SK-N-SH treated with all-trans-retinoic acid at 6 μM for 48 hours (cell line): Measurements from ENCODE around the gene ETV1.

ENCODE experiments used
- ATAC-seq: fragments of 200-7000 bp; cut with Tn5 transposase; 3 replicates; pipeline ENCODE4 v1.9.1; 2020; ENCODE audit warnings: mild to moderate bottlenecking, moderate library complexity
- ARNTL ChIP-seq: fragments of 450-650 bp; formaldehyde crosslinking; IDR thresholded peaks from 2 replicates; pipeline ENCODE4 v1.5.0; 2020; ENCODE audit warnings: low read depth, mild to moderate bottlenecking, moderate library complexity, borderline replicate concordance
- BACH2 ChIP-seq: fragments of 250-450 bp; sonication (Bioruptor Pico); IDR thresholded peaks from 2 replicates; pipeline ENCODE4 v1.9.0; 2021; ENCODE audit warnings: mild to moderate bottlenecking, borderline replicate concordance
- CREB5 ChIP-seq: fragments of 250-450 bp; sonication (Bioruptor Pico); IDR thresholded peaks from 2 replicates; pipeline ENCODE4 v1.5.1; 2020; ENCODE audit warnings: low read depth, mild to moderate bottlenecking, moderate library complexity
- CSDC2 ChIP-seq: fragments of 250-450 bp; sonication (Bioruptor Pico); IDR thresholded peaks from 2 replicates; pipeline ENCODE4 v1.5.0; 2020; ENCODE audit warnings: mild to moderate bottlenecking, moderate library complexity
- CSRNP3 ChIP-seq: fragments of 250-450 bp; sonication (Bioruptor Pico); IDR thresholded peaks from 2 replicates; pipeline ENCODE4 v1.5.1; 2021; ENCODE audit warnings: mild to moderate bottlenecking, moderate library complexity
- GLIS3 ChIP-seq: fragments of 250-450 bp; sonication (Bioruptor Pico); IDR thresholded peaks from 2 replicates; pipeline ENCODE4 v1.5.0; 2020; ENCODE audit warnings: mild to moderate bottlenecking, moderate library complexity
- ISL1 ChIP-seq: fragments of 250-450 bp; sonication (Bioruptor Pico); IDR thresholded peaks from 2 replicates; pipeline ENCODE4 v2.1.2; 2022; ENCODE audit warnings: mild to moderate bottlenecking, moderate library complexity
- OSR1 ChIP-seq: fragments of 250-450 bp; sonication (Bioruptor Pico); IDR thresholded peaks from 2 replicates; pipeline ENCODE4 v1.8.0; 2022; ENCODE audit warnings: moderate library complexity, mild to moderate bottlenecking, inconsistent platforms
- PATZ1 ChIP-seq: fragments of 250-450 bp; sonication (Bioruptor Pico); IDR thresholded peaks from 2 replicates; pipeline ENCODE4 v1.8.0; 2020; ENCODE audit warnings: mild to moderate bottlenecking, moderate library complexity, borderline replicate concordance
- PPARA ChIP-seq: fragments of 250-450 bp; sonication (Bioruptor Pico); IDR thresholded peaks from 2 replicates; pipeline ENCODE4 v1.5.0; 2020; ENCODE audit warnings: mild to moderate bottlenecking, borderline replicate concordance
- RARB ChIP-seq: fragments of 250-450 bp; sonication (Bioruptor Pico); IDR thresholded peaks from 2 replicates; pipeline ENCODE4 v1.8.0; 2021; ENCODE audit warnings: mild to moderate bottlenecking, moderate library complexity
- SNAI2 ChIP-seq: fragments of 250-450 bp; sonication (Bioruptor Pico); IDR thresholded peaks from 2 replicates; pipeline ENCODE4 v1.5.0; 2020; ENCODE audit warnings: mild to moderate bottlenecking, moderate library complexity
- TOX ChIP-seq: fragments of 250-450 bp; sonication (Bioruptor Pico); IDR thresholded peaks from 2 replicates; pipeline ENCODE4 v1.8.0; 2021; ENCODE audit warnings: mild to moderate bottlenecking, moderate library complexity, borderline replicate concordance
- ZC3H10 ChIP-seq: fragments of 250-450 bp; sonication (Bioruptor Pico); IDR thresholded peaks from 2 replicates; pipeline ENCODE4 v1.5.1; 2021; ENCODE audit warnings: mild to moderate bottlenecking, moderate library complexity
- ZFP3 ChIP-seq: fragments of 250-450 bp; sonication (Bioruptor Pico); IDR thresholded peaks from 2 replicates; pipeline ENCODE4 v1.5.0; 2020; ENCODE audit warnings: mild to moderate bottlenecking, moderate library complexity
- ZFP30 ChIP-seq: fragments of 450-650 bp; formaldehyde crosslinking; IDR thresholded peaks from 2 replicates; pipeline ENCODE4 v1.5.0; 2022; ENCODE audit warnings: mild to moderate bottlenecking, moderate library complexity
- ZNF565 ChIP-seq: fragments of 450-650 bp; formaldehyde crosslinking; conservative IDR thresholded peaks from 2 replicates; pipeline ENCODE4 v1.5.0; 2020; ENCODE audit warnings: low read depth, mild to moderate bottlenecking, moderate library complexity
- ZNF8 ChIP-seq: fragments of 450-650 bp; formaldehyde crosslinking; IDR thresholded peaks from 2 replicates; pipeline ENCODE4 v1.5.0; 2020; ENCODE audit warnings: mild to moderate bottlenecking, moderate library complexity
- TF ChIP-seq, protein P1 (sequence below): fragments of 250-450 bp; sonication (Bioruptor Pico); IDR thresholded peaks from 2 replicates; pipeline ENCODE4 v1.8.0; 2021; ENCODE audit warnings: low read depth, mild to moderate bottlenecking, moderate library complexity, borderline replicate concordance
- TF ChIP-seq, protein P2 (sequence below): fragments of 250-450 bp; sonication (Bioruptor Pico); IDR thresholded peaks from 2 replicates; pipeline ENCODE4 v1.5.0; 2020; ENCODE audit warnings: mild to moderate bottlenecking, moderate library complexity

Gene ETV1

GRCh38 chr7:13952921-13953320 is 36.5 kb downstream of the ETV1 start:
- TF ChIP-seq GLIS3 (no peak), ARNTL (no peak), ZNF8 (no peak), CSRNP3 (CRISPR knock-in tag) (no peak), RARB (CRISPR knock-in tag) (no peak), PPARA (CRISPR knock-in tag) (no peak), CSDC2 (CRISPR knock-in tag) (no peak), BACH2 (no peak)
- TF ChIP-seq, protein P1, sequence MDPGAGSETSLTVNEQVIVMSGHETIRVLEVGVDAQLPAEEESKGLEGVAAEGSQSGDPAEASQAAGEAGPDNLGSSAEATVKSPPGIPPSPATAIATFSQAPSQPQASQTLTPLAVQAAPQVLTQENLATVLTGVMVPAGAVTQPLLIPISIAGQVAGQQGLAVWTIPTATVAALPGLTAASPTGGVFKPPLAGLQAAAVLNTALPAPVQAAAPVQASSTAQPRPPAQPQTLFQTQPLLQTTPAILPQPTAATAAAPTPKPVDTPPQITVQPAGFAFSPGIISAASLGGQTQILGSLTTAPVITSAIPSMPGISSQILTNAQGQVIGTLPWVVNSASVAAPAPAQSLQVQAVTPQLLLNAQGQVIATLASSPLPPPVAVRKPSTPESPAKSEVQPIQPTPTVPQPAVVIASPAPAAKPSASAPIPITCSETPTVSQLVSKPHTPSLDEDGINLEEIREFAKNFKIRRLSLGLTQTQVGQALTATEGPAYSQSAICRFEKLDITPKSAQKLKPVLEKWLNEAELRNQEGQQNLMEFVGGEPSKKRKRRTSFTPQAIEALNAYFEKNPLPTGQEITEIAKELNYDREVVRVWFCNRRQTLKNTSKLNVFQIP (CRISPR knock-in tag), result no peak
- TF ChIP-seq, protein P2, sequence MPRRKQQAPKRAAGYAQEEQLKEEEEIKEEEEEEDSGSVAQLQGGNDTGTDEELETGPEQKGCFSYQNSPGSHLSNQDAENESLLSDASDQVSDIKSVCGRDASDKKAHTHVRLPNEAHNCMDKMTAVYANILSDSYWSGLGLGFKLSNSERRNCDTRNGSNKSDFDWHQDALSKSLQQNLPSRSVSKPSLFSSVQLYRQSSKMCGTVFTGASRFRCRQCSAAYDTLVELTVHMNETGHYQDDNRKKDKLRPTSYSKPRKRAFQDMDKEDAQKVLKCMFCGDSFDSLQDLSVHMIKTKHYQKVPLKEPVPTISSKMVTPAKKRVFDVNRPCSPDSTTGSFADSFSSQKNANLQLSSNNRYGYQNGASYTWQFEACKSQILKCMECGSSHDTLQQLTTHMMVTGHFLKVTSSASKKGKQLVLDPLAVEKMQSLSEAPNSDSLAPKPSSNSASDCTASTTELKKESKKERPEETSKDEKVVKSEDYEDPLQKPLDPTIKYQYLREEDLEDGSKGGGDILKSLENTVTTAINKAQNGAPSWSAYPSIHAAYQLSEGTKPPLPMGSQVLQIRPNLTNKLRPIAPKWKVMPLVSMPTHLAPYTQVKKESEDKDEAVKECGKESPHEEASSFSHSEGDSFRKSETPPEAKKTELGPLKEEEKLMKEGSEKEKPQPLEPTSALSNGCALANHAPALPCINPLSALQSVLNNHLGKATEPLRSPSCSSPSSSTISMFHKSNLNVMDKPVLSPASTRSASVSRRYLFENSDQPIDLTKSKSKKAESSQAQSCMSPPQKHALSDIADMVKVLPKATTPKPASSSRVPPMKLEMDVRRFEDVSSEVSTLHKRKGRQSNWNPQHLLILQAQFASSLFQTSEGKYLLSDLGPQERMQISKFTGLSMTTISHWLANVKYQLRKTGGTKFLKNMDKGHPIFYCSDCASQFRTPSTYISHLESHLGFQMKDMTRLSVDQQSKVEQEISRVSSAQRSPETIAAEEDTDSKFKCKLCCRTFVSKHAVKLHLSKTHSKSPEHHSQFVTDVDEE, result no peak
- no peak for ATAC-seq

DNA sequence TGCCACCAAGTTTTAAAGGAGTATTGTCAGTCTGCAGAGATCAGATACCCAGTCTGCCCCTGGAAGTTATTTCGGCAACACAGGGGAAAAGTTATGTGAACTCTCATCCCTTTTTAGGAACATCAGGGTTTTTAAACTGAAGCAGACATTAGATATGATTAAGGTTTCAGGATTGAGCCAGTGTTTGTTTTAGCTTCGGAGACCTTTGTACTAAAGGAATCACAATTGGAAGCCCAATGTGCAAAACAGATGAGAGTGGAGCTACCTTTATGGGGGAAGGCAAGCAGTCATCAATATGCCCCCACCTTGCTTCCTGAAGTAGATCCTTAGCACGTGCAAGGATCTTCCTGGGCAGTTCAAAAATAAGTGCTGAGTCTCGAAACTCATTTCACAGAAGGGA is 39.5 kb downstream of the ETV1 start:
- no peak for TF ChIP-seq ZFP30 (CRISPR knock-in tag)
- TF ChIP-seq, protein P2, result no peak
- no peak for TF ChIP-seq PATZ1 (CRISPR knock-in tag)
- no peak for TF ChIP-seq TOX (CRISPR knock-in tag)
- no peak for TF ChIP-seq CSDC2 (CRISPR knock-in tag)
- no peak for TF ChIP-seq ISL1 (CRISPR knock-in tag)
- TF ChIP-seq, protein P1 (CRISPR knock-in tag), result no peak
- TF ChIP-seq BACH2, result no peak
- TF ChIP-seq ZFP3 (CRISPR knock-in tag), result no peak
- TF ChIP-seq CSRNP3 (CRISPR knock-in tag), result no peak
- no peak for TF ChIP-seq ZNF565
- no peak for TF ChIP-seq SNAI2 (CRISPR knock-in tag)
- no peak for TF ChIP-seq GLIS3
- TF ChIP-seq CREB5 (CRISPR knock-in tag), result no peak
- TF ChIP-seq ARNTL, result no peak
- no peak for TF ChIP-seq ZC3H10 (CRISPR knock-in tag)
- TF ChIP-seq OSR1 (CRISPR knock-in tag), result no peak
- ATAC-seq, result no peak
